ENCODE data around the gene SCFD2.
"Not testable (repeated sequence)": the region's sequence is repeated elsewhere in the genome, so short reads cannot be mapped to it uniquely, and the experiment has no call there.

Gene SCFD2

DNA sequence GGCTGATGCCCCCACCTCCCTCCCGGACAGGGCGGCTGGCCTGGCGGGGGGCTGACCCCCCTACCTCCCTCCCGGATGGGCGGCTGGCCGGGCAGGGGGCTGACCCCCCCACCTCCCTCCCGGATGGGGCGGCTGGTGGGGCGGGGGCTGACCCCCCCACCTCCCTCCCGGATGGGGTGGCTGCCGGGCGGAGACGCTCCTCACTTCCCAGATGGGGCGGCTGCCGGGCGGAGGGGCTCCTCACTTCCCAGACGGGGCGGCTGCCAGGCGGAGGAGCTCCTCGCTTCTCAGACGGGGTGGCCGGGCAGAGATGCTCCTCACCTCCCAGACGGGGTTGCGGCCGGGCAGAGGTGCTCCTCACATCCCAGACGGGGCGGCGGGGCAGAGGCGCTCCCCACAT, 127.5 kb downstream of the SCFD2 start:
- DNase-seq (ENCODE audit: low spot score), result not testable (repeated sequence)

DNA sequence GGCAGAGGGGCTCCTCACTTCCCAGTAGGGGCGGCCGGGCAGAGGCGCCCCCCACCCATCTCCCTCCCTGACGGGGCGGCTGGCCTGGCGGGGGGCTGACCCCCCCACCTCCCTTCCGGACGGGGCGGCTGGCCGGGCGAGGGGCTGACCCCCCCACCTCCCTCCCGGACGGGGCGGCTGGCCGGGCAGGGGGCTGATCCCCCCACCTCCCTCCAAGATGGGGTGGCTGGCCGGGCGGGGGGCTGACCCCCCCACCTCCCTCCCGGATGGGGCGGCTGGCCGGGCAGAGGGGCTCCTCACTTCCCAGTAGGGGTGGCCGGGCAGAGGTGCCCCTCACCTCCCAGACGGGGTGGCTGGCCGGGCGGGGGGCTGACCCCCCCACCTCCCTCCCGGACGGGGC, 128.1 kb downstream of the SCFD2 start:
- not testable (repeated sequence) for DNase-seq (ENCODE audit: low spot score)

DNA sequence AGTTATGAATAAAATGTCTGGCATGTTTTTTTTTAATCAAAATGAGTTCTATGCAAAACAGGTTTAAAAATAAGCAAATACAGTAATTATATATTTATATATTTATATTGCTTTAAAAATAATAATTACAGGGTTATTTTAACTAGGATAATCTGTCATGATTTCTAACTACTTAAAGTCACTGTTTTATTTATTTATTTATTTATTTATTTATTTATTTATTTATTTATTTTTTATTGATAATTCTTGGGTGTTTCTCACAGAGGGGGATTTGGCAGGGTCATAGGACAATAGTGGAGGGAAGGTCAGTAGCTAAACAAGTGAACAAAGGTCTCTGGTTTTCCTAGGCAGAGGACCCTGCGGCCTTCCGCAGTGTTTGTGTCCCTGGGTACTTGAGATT, 129.2 kb downstream of the SCFD2 start:
- DNase-seq (ENCODE audit: low spot score), result not testable (repeated sequence)

- DNase-seq (ENCODE audit: low spot score), result no peak
These were observed 130.3 kb downstream of the SCFD2 start for GRCh38 chr4:53235547-53235946.

GRCh38 chr4:53234669-53235068, 131.2 kb downstream of the SCFD2 start:
- DNase-seq (ENCODE audit: low spot score), result no peak

GRCh38 chr4:53234111-53234510, 131.8 kb downstream of the SCFD2 start:
- no peak for DNase-seq (ENCODE audit: low spot score)

- DNase-seq (ENCODE audit: low spot score), result no peak
These were observed 132.6 kb downstream of the SCFD2 start for GRCh38 chr4:53233114-53233795.

- DNase-seq (ENCODE audit: low spot score), result no peak
These were observed 133.5 kb downstream of the SCFD2 start for GRCh38 chr4:53232371-53232770.

GRCh38 chr4:53228036-53228435, 137.8 kb downstream of the SCFD2 start:
- no peak for DNase-seq (ENCODE audit: low spot score)

- no peak for DNase-seq (ENCODE audit: low spot score)
These were observed 138.4 kb downstream of the SCFD2 start for GRCh38 chr4:53227451-53227850.

- no peak for DNase-seq (ENCODE audit: low spot score)
These were observed 143.9 kb downstream of the SCFD2 start for GRCh38 chr4:53221832-53222480.

- DNase-seq (ENCODE audit: low spot score), result not testable (repeated sequence)
These were observed 146.7 kb downstream of the SCFD2 start for GRCh38 chr4:53219148-53219547.

DNA sequence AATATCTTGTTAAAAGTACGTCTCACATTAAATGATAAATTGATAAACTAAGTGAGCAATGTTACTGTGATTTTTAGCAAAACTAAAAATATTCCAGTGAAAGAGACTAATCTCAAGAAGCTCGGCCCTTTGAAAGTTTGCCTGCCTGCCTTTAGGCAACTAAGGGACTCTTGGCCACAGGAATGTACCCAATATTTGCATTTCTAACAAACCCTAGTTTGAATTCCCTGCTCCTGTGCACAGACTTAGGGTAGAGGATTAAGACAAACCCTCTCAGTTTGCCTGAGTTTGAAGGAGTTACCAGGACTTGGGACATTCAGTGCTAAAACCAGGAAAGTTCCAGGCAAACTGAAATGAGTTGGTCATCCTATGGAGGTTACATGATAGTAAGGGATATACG, 157.1 kb downstream of the SCFD2 start:
- no peak for DNase-seq (ENCODE audit: low spot score)

DNA sequence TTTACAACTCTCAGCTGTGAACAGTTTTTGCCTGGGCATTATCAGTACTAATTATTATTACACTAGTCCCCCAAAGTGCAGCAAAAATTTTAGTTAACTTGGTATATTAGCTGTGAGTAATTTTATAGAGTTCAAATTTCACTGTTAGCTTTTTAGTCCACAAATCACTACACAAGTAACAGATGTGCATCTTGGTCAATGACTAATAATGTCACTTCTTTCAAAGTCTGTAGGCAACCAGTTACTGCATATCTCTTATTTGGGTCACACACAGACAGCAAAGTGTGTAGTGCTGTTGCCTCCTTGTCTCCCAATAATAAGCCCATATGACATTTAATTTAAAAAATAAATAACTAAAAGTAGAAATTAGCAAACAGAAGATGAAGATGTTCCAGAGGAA, 159.9 kb downstream of the SCFD2 start:
- no peak for DNase-seq (ENCODE audit: low spot score)

- DNase-seq (ENCODE audit: low spot score), result no peak
These were observed 166.5 kb downstream of the SCFD2 start for GRCh38 chr4:53199356-53199755.

GRCh38 chr4:53197772-53198142, 168.1 kb downstream of the SCFD2 start:
- DNase-seq (ENCODE audit: low spot score), result no peak

DNA sequence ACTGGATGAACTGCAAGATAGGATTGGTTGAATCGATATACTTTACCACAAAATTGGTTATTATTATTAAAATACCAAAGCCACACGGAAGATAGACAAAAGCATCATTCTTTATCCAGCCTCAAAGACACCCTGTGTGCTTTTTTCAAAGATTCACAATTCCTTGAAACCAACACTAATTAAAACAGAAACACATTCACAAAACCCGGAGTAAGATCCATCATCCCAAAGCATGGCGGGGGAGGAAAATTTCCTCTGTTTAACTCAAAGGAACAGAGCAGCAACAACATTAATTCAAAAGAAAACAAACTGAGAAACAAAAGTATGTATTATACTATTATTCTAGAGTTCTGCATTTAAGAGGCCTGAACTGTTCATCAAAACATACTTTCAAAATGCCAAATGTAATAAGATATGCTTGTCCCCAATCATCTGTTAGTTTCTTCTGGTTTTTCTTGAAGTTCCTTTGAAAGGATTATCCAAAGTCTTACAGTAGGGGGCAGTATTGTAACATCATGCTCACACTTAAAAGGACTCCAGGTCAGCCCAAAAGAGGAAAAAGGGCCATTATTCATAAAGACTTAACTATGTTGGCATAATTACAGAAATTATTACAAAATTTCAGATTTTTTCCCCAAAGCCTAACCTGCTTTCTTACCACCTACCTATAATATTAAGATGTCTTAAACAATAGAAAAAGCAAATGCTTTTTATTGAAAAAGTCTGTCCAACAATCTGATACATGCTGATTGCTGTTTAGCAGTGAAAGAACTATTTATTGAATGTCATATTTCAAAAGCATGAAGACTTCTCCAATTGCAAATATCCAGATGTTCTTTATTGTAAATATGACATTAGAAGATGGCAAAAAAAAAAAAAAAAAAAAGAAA, 168.7 kb downstream of the SCFD2 start:
- DNase-seq (ENCODE audit: low spot score), result peak; percentile 80

GRCh38 chr4:53195815-53196661, 169.8 kb downstream of the SCFD2 start:
- no peak for DNase-seq (ENCODE audit: low spot score)

- DNase-seq (ENCODE audit: low spot score), result no peak
These were observed 171.1 kb downstream of the SCFD2 start for GRCh38 chr4:53194727-53195126.

DNA sequence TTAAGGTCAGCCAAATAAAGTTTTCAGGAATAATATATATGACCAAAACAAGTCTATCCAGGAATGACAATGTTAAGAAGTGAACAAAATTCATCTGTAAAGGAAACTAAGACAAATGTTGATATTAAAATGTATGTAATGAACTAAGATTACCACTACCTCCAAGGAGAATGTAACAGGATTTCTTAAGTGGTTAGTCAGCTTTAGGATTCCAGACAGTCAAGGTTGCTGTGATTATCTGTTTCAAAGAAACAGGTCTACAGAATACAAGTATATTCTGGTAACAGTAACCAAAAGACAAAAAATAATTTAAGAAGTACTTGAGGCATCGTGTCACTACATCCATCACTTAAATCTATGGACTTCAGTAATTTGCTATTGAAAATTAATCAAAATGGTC, 172.8 kb downstream of the SCFD2 start:
- no peak for DNase-seq (ENCODE audit: low spot score)

GRCh38 chr4:53192496-53192895, 173.4 kb downstream of the SCFD2 start:
- DNase-seq (ENCODE audit: low spot score), result no peak

DNA sequence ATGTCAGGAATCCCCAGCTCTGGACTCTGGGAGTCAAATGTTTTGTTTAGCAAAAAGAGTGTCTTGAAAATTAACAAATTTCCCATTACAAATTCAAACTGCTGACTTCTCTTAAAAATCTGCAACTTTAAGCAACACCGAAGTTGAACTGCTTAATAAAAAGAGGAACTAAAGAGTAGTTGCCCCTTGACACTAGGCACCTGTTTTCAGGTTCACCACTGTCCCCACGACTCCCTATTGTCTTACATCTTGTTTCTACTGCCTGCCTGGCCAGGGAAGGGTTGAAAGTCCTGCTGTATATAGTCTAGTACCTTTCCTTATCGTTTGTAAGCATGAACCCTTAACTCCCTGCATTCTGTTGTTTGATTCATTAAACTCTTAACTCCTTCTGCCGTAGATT, 173.9 kb downstream of the SCFD2 start:
- no peak for DNase-seq (ENCODE audit: low spot score)

Measured in Ammon's horn (tissue), 1 donor.